NCI-H69 (cell line): ENCODE measurements around the gene L3MBTL1.

Experiments used
- DNase-seq: peaks from one replicate; lab custom pipeline; 2025; lab: John Stamatoyannopoulos, UW

L3MBTL1 gene

DNA sequence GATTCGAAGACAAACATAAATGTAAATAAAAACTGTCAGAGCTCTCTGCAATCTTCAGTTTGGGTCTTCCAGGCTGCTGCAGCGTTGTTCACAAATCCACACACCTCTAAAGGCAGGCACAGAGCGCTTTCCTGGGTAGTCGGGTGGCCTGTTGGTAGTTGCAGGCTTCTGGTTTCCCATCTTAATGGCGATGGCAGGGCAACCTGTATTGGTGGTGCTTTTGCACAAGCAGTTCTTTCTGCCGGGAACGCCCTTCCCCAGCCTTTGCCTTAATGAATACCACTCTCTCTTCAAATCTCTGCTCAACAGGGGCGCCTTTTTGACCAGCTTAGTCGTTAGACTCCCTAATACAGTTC lies 82.5 kb downstream of the L3MBTL1 start:
- DNase-seq: peak; percentile 65

DNA sequence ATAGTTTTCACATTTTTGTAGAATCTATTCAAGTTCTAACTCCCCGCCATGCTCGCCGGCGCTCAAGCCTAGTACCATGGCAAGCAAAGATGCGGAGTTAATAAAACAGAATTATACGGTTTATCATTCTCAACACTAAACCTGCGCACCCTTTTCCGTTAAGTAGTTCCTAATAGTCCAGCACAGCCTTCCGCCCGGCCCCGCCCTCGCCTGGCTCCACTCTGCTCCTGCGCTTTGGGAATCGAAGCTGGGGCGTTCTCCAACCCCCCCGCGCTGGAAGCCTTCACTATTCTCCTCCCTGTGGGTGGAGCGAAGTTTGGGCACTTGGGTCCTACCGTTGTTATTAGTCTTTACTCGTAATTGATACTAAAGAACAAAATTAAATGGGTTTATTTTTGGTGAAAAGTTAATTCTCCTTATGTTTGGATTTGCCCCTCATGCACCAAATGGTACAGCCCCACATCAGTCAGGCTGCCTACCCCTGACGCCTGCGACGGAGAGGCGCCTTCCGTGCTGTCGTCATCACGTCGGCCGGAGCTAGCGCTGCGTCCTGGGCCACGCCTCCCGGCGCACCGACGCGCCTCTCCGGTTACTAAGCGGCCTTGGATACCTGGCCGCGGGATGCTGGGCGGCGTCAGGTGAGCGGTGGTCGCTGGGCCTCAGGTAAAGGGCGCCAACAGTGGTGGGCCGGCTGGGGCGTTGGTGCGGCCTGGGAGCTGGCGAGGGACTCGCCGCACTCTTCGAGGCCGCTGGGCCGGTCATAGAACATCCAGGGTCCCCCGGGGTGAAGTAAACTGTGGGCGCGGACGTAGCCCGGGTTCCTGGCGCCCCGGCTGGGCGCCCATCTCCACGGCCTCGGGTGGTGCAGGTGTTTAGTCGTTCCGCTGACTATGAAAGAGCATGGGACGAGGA lies 83.2 kb downstream of the L3MBTL1 start, which contains the start of gene IFT52:
TSS of gene IFT52 (plus strand) at position 546 of the 912 bp plus-strand sequence. CDS start 3,762 bp downstream, outside the sequence.
- DNase-seq: peak; percentile 92
